Measurements from ENCODE around the gene CRTC1.

Gene CRTC1

DNA sequence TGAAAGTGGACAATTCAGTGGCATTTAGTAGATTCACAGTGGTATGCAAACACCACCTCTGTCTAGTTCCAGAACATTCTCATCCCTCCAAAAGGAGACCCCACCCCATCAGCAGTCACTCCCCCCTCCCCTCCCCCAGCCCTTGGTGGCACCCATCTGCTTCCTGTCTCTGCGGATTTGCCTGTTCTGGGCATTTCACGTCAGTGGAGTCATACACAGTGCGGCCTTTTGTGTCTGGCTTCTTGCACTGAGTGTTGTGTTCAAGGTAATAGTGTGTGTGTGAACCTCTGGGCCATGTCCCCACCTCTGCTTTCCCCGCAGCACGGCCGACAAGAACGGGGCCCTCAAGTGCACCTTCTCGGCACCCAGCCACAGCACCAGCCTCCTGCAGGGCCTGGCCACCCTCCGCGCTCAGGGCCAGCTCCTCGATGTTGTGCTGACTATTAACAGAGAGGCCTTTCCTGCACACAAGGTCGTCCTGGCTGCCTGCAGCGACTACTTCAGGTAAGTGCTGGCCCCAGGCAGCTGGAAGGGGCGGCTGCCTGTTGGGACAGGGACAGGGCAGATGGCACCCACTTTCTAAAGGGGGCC lies 19.4 kb upstream of the CRTC1 start:
- H3K4me3 ChIP-seq (replicated peaks; ENCODE audit: low read depth, low read length), result no peak overlapping the region
- TF ChIP-seq, protein P1, sequence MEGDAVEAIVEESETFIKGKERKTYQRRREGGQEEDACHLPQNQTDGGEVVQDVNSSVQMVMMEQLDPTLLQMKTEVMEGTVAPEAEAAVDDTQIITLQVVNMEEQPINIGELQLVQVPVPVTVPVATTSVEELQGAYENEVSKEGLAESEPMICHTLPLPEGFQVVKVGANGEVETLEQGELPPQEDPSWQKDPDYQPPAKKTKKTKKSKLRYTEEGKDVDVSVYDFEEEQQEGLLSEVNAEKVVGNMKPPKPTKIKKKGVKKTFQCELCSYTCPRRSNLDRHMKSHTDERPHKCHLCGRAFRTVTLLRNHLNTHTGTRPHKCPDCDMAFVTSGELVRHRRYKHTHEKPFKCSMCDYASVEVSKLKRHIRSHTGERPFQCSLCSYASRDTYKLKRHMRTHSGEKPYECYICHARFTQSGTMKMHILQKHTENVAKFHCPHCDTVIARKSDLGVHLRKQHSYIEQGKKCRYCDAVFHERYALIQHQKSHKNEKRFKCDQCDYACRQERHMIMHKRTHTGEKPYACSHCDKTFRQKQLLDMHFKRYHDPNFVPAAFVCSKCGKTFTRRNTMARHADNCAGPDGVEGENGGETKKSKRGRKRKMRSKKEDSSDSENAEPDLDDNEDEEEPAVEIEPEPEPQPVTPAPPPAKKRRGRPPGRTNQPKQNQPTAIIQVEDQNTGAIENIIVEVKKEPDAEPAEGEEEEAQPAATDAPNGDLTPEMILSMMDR (IDR thresholded peaks at IDR 0.05; ENCODE audit: low read depth, low read length, missing control alignments), result no peak
- DNase-seq (ENCODE audit: extremely low read depth, low read depth), result no peak

DNA sequence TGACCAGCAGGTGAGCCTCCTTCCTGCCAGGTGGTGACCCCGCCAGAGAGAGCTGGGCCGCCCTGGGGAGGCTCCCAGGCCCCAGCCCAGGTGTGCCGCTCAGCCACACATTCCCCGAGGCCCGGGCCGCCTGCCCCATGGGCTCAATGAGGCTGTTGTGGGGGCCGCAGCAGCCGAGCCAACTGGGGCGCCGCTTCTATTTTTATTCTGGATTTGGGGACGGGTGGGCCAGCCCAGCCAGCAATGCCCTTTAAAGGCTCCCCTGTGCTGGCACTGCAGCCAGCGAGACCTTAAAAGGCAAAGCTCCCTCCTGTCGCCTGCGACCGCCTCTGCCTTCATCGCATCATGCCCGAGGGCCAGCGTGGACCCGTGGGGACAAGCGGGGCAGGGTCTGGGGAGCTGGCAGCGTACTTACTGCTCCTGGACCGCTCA lies 17.7 kb upstream of the CRTC1 start:
- DNase-seq (ENCODE audit: extremely low read depth, low read depth), result no peak
- TF ChIP-seq, protein P1 (IDR thresholded peaks at IDR 0.05; ENCODE audit: low read depth, low read length, missing control alignments), result no peak
- H3K4me3 ChIP-seq (replicated peaks; ENCODE audit: low read depth, low read length), result no peak overlapping the region

DNA sequence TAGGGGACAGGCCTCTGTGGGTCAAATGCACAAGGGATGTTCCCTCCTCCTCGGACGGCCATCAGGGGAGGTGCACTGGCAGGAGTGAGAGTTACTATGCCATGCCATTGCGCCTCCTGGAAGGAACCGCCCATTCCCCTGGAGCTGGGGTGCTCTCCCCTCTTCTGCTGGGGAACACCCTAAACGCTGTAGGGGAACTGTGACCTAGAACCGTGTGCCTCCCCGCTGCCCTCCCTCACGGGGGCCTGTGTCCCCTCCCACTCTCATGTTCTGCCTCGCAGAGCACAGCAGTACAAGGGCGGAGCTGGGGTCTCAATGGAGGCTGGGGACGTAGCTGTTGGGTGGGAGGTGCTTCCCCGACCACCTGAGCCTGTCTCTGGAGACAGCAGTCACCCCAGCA lies 17.2 kb upstream of the CRTC1 start:
- H3K4me3 ChIP-seq (replicated peaks; ENCODE audit: low read depth, low read length), result no peak overlapping the region
- TF ChIP-seq, protein P1 (IDR thresholded peaks at IDR 0.05; ENCODE audit: low read depth, low read length, missing control alignments), result no peak
- no peak for DNase-seq (ENCODE audit: extremely low read depth, low read depth)

DNA sequence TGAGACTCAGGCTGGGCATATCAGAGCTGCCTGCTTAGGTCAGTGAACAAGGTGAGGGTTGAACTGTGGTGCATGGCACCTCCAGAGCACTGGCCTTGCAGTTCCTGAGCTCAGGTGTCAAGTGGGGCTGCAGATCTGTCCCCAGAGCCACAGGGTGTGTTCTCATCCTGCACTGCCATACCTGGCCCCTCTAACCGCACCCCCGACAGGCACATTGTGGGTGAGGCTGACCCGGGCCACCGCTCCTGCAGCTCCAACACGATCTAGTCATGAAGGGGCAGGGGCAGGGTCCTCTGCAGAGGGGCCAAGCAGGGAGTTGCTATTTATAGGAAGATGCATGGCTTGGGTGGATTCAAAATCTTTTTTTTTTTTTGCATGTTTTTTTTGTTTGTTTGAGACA lies 16.7 kb upstream of the CRTC1 start:
- no peak overlapping the region for H3K4me3 ChIP-seq (replicated peaks; ENCODE audit: low read depth, low read length)
- DNase-seq (ENCODE audit: extremely low read depth, low read depth), result no peak
- TF ChIP-seq, protein P1 (IDR thresholded peaks at IDR 0.05; ENCODE audit: low read depth, low read length, missing control alignments), result no peak

DNA sequence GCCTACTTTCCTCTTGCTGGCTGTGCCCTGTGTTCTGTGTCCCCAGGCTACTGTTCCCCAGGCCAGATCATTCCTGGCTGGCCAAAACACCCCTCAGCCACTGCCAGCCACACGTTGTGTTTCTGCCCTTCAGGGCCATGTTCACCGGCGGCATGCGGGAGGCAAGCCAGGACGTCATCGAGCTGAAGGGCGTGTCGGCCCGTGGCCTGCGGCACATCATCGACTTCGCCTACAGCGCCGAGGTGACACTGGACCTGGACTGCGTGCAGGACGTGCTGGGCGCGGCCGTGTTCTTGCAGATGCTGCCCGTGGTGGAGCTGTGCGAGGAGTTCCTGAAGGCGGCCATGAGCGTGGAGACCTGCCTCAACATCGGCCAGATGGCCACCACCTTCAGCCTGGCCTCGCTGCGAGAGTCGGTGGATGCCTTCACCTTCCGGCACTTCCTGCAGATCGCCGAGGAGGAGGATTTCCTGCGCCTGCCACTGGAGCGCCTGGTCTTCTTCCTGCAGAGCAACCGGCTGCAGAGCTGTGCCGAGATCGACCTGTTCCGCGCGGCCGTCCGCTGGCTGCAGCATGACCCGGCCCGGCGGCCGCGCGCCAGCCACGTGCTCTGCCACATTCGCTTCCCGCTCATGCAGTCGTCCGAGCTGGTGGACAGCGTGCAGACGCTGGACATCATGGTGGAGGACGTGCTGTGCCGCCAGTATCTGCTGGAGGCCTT lies 15.8 kb upstream of the CRTC1 start:
- no peak overlapping the region for H3K4me3 ChIP-seq (replicated peaks; ENCODE audit: low read depth, low read length)
- DNase-seq (ENCODE audit: extremely low read depth, low read depth), result no peak
- TF ChIP-seq, protein P1 (IDR thresholded peaks at IDR 0.05; ENCODE audit: low read depth, low read length, missing control alignments), result no peak

DNA sequence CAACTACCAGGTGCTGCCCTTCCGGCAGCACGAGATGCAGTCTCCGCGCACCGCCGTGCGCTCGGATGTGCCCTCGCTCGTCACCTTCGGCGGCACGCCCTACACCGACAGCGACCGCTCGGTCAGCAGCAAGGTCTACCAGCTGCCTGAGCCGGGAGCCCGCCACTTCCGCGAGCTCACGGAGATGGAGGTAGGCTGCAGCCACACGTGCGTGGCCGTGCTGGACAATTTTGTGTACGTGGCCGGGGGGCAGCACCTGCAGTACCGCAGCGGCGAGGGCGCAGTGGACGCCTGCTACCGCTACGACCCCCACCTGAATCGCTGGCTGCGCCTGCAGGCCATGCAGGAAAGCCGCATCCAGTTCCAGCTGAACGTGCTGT lies 15.2 kb upstream of the CRTC1 start:
- TF ChIP-seq, protein P1 (IDR thresholded peaks at IDR 0.05; ENCODE audit: low read depth, low read length, missing control alignments), result no peak
- H3K4me3 ChIP-seq (replicated peaks; ENCODE audit: low read depth, low read length), result no peak overlapping the region
- no peak for DNase-seq (ENCODE audit: extremely low read depth, low read depth)

Data from HFF-Myc (cell line).